ENCODE measurements around the gene TMEM154. TPM values are rescaled to one million over a fixed set of nuclear protein-coding genes. Genes with fewer than 3 reads are reported as not detected.
A peak's percentile ranks its signal among the peaks of the same experiment; 100 is the strongest.

Gene TMEM154
- total RNA-seq, 1 donor, result 5.5 TPM

DNA sequence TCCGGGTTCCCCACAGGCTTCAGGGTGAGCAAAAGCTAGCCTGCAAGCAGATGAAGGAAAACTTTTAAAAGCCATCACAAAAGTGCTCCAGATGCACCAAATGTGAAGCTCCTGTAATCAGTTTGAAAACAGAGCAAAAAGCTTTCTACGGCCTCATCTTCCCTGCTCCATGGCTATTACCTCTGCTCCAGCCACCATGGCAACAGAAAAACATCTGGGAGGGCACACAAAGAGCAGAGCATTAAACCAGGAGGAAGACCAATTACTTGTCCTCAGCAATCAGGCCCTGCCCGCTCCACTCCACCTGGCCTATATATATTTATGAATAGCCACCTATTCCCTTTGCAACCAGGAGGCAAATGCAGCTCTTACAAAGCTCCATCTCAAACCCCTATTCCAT is 33.6 kb downstream of the TMEM154 start:
- no peak overlapping the region for H3K4me3 ChIP-seq (ENCODE audit: low read depth, low read length)
- TF ChIP-seq, protein P1, sequence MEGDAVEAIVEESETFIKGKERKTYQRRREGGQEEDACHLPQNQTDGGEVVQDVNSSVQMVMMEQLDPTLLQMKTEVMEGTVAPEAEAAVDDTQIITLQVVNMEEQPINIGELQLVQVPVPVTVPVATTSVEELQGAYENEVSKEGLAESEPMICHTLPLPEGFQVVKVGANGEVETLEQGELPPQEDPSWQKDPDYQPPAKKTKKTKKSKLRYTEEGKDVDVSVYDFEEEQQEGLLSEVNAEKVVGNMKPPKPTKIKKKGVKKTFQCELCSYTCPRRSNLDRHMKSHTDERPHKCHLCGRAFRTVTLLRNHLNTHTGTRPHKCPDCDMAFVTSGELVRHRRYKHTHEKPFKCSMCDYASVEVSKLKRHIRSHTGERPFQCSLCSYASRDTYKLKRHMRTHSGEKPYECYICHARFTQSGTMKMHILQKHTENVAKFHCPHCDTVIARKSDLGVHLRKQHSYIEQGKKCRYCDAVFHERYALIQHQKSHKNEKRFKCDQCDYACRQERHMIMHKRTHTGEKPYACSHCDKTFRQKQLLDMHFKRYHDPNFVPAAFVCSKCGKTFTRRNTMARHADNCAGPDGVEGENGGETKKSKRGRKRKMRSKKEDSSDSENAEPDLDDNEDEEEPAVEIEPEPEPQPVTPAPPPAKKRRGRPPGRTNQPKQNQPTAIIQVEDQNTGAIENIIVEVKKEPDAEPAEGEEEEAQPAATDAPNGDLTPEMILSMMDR (IDR thresholded peaks at IDR 0.05; ENCODE audit: insufficient read depth, low read length), result no peak
- no peak for DNase-seq (ENCODE audit: low read depth)

DNA sequence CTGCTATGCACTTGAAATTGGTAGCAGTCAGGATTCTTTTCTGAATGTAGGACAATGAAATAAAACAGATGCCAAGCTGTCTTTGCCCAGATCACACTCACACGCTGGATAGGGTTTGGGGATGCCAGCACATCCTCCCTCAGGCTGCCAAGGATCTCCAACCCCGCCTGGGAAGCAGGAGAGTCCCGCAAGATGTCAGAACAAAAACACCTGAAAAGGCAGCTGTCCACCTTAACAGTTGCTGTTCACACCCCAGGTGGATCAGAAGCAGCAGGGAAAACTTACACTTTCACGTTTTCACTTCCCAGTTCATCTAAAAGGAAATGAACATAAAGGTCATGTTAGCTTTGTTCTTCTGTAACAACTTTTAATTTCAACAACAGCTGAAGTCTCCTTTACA is 35.7 kb downstream of the TMEM154 start:
- no peak overlapping the region for H3K4me3 ChIP-seq (ENCODE audit: low read depth, low read length)
- no peak for DNase-seq (ENCODE audit: low read depth)
- TF ChIP-seq, protein P1 (IDR thresholded peaks at IDR 0.05; ENCODE audit: insufficient read depth, low read length), result no peak

DNA sequence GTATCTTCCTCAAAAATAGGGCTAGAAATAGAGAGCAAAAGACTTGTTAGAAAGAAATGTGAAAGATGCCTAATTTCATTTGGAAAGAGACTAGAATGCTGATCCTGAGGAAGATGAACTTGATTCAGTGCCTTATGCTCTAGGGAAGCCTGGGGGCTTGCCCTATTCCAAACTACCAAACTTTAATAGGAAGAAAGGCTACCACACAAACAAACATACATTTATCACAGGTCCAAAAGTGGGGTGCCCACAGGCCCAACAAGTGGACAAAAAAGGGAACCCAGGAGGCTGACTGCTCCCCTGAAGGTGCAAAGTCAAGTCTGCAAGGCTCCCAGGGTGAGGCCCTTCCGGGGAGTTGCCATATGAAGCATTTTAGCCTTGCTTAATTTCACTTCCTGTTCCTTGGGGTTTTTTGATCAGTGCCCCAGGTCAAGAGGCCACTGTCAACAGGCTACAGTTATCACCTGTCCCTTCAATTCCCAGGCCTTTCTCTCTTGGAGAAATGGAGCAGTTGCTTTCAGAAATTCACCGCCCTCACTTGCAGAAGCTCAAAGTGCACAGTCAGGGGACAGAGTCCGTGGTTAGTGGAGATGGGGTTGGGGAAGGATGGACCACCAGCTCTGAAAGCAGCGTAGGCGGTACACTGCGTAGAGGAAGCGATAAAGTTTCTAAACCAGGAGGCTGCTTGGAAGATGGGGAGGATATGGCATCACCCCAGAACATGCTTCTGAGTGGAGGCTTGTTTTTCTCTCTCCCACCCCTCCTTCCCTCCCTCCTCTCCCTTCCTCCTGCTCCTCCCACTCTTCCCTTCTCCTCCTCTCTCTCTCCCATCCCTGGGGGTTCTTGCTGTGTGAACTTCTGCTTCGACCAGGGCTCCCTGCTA is 36.4 kb downstream of the TMEM154 start:
- no peak overlapping the region for H3K4me3 ChIP-seq (ENCODE audit: low read depth, low read length)
- no peak for DNase-seq (ENCODE audit: low read depth)
- TF ChIP-seq, protein P1 (IDR thresholded peaks at IDR 0.05; ENCODE audit: insufficient read depth, low read length), result no peak

DNA sequence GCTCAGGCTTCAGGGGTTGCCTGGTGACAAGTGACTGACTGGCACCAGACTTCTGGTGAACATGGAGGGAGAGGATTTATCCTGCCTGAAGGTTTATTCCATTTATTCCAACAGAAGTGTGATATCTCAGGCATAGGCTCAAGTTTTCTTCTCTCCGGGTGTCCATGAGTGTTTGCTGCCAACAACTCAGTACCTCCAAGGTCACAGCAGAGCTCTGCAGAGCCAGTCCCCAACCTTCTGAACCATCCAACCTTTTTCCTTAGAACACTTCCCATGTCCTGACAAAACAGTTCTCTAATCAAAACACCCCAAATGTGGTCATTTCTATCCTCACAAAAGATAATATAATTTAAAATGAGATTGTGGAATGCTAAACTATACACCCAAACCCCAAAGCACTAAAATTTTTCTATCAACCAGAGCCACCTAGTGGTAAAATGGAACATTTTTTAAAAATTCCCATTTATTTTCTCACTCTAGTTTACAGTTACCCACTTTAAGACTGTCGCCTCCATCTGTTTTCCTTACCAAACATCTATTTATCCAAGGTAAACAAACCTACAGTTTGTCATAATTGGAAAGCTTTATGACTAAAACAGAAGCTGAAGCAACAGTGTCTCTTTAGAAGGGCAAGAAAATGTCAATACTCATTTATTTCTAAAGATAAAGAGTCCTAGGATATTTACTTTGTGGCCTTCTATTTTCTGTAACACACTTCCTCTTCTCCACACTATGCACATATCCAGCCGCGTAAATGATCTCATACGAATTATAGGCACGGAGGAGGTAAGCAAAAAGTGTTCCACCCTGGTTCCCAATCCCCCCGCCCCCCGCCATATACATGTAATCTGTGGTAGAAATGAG is 39.5 kb downstream of the TMEM154 start:
- TF ChIP-seq, protein P1 (IDR thresholded peaks at IDR 0.05; ENCODE audit: insufficient read depth, low read length), result peak; percentile 46
- DNase-seq (ENCODE audit: low read depth), result peak; percentile 52
- no peak overlapping the region for H3K4me3 ChIP-seq (ENCODE audit: low read depth, low read length)

DNA sequence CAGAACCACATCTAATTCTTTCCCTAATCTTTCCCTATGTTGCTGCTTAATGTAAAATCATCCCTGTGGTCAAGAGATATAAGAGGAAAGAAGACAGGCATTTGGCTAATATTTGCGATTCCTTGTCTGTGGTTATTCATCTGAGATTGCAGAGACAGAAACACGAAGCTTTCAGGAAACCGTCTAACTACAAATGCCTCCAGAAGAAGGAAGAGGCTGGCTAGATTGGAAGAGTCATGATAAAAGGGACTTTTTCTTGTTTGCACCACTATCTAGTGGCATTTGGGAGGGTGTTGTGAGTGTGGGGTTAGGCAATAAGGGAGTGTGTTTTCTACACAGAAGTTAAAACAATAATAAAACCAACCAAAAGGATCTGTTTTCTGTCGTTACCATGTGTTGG is 43.9 kb downstream of the TMEM154 start:
- DNase-seq (ENCODE audit: low read depth), result peak; percentile 25
- no peak overlapping the region for H3K4me3 ChIP-seq (ENCODE audit: low read depth, low read length)
- TF ChIP-seq, protein P1 (IDR thresholded peaks at IDR 0.05; ENCODE audit: insufficient read depth, low read length), result no peak

DNA sequence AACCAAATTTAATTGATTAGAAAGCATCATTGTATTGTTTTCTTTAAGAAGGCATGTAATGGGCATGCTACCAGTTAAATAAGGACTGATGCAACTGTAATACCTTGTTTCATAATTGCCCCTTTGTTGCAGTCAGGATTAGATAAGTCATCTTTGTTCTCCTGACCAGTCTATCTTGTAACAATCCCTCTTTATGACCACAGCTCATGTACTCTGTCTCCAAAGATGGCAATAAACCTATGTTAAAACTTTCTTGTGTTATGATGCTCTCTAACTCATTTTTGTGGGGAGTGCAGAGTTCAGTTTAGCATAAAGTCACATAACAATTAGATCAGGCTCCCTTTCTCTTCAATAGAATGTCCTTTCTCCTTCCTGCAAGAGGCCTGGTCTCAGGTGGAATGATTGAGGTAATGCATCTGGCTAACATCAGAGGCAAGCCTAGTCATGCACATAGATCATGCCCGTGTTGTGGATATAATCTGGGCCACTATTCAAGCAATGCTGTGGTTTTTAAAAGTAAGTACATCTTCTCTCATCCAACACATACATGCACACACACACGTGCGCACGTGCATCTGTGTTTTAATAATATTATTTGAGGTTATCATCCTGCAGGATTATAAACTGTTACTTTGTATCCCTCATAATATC is 45.6 kb downstream of the TMEM154 start:
- H3K4me3 ChIP-seq (ENCODE audit: low read depth, low read length), result no peak overlapping the region
- TF ChIP-seq, protein P1 (IDR thresholded peaks at IDR 0.05; ENCODE audit: insufficient read depth, low read length), result no peak
- DNase-seq (ENCODE audit: low read depth), result peak; percentile 53

All from fibroblast of the aortic adventitia (primary cell).